T-helper 1 cell treated with Interleukin-12 subunit alpha and Interleukin-12 subunit beta and Interleukin-4 antibody, amounts not matched to agents 30 ng/mL and 1 ng/mL, for 36 hours (primary cell): Measurements from ENCODE around the gene RALGAPA2. TPM values are rescaled to one million over a fixed set of nuclear protein-coding genes. Genes with fewer than 3 reads are reported as not detected.
"Not testable (repeated sequence)": the region's sequence is repeated elsewhere in the genome, so short reads cannot be mapped to it uniquely, and the experiment has no call there.

ENCODE experiments used
- intact Hi-C: fragments of 100-400 bp; cut with micrococcal nuclease; formaldehyde crosslinking; loops from one replicate; pipeline ENCODE4 v1.15.1; 2024
- total RNA-seq: library from RNA; stranded (reverse); gene quantifications from 2 replicates; pipeline ENCODE4 v1.2.3, GENCODE V29; 2022

RALGAPA2 gene
- total RNA-seq, 1 donor from 2014 or later = 28.6 TPM

GRCh38 chr20:20371681-20372080 lies 340.8 kb downstream of the RALGAPA2 start:
- intact Hi-C loops = no loop called here

DNA sequence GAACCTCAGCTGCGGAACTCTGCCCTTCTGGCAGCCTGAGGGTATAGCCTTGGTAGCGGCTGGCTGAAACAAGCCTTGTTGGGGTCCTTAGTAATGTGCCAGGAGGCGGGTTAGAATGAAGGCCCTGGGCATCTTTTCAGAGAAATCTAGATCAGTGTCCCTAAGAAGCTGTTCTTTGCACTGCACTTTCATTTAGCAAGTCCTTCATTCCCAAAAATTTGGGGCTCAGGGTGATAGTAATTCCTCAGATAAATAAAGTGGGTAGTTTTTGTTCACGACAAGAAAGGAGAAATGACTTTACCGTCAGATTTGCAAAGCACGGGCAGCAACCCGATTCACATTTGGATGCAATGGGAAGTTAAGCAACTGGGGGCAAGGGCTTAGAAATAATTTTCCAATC lies 341.4 kb downstream of the RALGAPA2 start:
- intact Hi-C loops = no loop called here

GRCh38 chr20:20370094-20370575 lies 342.3 kb downstream of the RALGAPA2 start:
- intact Hi-C loops = no loop called here

GRCh38 chr20:20369250-20370093 lies 343.0 kb downstream of the RALGAPA2 start:
- intact Hi-C loops = loop anchor here (5.0 kb wide), 2 partner anchors 733 to 1023 kb away; no protein-coding TSS in a partner anchor

DNA sequence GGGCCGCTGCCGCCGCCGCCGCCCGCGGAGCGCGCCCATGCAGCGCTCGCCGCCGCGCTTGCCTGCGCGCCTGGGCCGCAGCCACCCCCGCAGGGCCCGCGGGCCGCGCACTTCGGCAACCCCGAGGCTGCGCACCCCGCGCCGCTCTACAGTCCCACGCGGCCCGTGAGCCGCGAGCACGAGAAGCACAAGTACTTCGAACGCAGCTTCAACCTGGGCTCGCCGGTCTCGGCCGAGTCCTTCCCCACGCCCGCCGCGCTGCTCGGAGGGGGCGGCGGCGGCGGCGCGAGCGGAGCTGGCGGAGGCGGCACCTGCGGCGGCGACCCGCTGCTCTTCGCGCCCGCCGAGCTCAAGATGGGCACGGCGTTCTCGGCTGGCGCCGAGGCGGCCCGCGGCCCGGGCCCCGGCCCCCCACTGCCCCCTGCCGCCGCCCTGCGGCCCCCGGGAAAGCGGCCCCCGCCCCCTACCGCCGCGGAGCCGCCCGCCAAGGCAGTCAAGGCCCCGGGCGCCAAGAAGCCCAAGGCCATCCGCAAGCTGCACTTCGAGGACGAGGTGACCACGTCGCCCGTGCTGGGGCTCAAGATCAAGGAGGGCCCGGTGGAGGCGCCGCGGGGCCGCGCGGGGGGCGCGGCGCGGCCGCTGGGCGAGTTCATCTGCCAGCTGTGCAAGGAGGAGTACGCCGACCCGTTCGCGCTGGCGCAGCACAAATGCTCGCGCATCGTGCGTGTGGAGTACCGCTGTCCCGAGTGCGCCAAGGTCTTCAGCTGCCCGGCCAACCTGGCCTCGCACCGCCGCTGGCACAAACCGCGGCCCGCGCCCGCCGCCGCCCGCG lies 343.8 kb downstream of the RALGAPA2 start:
- intact Hi-C loops = loop anchor here (5.0 kb wide), 2 partner anchors 734 to 1024 kb away; no protein-coding TSS in a partner anchor

GRCh38 chr20:20367575-20368417 lies 344.6 kb downstream of the RALGAPA2 start, which contains the start of gene INSM1:
INSM1 (plus strand) TSS chr20:20368104; CDS start chr20:20368268, 164 bp downstream.
- intact Hi-C loops = loop anchor here (5.0 kb wide), 2 partner anchors 735 to 1025 kb away; no protein-coding TSS in a partner anchor

- intact Hi-C loops = loop anchor here (5.0 kb wide), 2 partner anchors 735 to 1025 kb away; no protein-coding TSS in a partner anchor
These were observed 345.4 kb downstream of the RALGAPA2 start for GRCh38 chr20:20366876-20367574.

DNA sequence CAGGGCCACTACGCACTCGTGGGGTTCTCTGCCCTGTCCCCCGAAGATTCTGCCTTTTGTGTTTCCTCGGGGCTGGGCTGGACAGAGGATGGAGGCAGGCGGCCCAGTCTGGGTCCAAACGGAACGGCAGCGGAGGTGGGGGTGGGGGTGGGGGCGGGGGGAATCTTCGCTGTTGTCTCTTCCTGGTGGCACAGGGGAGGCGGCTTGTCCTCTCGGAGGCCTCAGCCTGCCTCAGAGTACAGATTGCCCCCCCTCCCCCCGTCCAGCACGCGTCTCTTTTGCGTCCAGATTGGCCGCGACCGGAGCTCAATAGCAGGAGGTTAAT lies 345.9 kb downstream of the RALGAPA2 start:
- intact Hi-C loops = loop anchor here (5.0 kb wide), 2 partner anchors 736 to 1026 kb away; no protein-coding TSS in a partner anchor

- intact Hi-C loops = loop anchor here (2.0 to 5.0 kb wide), 3 partner anchors 737 to 1145 kb away; no protein-coding TSS in a partner anchor
These were observed 346.8 kb downstream of the RALGAPA2 start for GRCh38 chr20:20365480-20366161.

GRCh38 chr20:20364593-20365479 lies 347.6 kb downstream of the RALGAPA2 start:
- intact Hi-C loops = loop anchor here (2.0 to 5.0 kb wide), 5 partner anchors 462 to 1337 kb away; no protein-coding TSS in a partner anchor

GRCh38 chr20:20363799-20364592 lies 348.4 kb downstream of the RALGAPA2 start:
- intact Hi-C loops = loop anchor here (2.0 to 5.0 kb wide), 3 partner anchors 463 to 1338 kb away; no protein-coding TSS in a partner anchor

- intact Hi-C loops = loop anchor here (5.0 kb wide), 2 partner anchors 464 to 1339 kb away; no protein-coding TSS in a partner anchor
These were observed 349.0 kb downstream of the RALGAPA2 start for GRCh38 chr20:20363434-20363798.

- intact Hi-C loops = loop anchor here (5.0 kb wide), 2 partner anchors 464 to 1339 kb away; no protein-coding TSS in a partner anchor
These were observed 349.5 kb downstream of the RALGAPA2 start for GRCh38 chr20:20362774-20363433.

- intact Hi-C loops = loop anchor here (1.0 to 5.0 kb wide), 5 partner anchors 208 to 1342 kb away; no protein-coding TSS in a partner anchor
These were observed 352.0 kb downstream of the RALGAPA2 start for GRCh38 chr20:20360464-20360863.

DNA sequence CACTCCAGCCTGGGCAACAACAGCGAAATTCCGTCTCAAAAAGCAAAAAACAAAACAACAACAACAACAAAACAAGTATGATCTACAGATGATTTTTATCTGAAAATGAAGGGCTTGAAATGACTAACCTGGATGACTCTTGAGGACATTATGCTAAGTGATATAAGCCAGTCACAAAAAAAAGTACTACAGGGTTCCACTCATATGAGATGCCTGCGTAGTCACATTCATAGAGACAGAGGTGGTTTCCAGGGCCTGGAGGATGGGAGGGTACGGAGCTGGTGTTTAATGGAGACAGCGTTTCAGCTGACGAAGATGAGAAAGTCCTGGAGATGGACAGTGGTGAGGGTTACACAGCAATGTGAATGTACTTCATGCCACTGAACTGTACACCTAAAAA lies 352.8 kb downstream of the RALGAPA2 start:
- intact Hi-C loops = loop anchor here (1.0 to 5.0 kb wide), 5 partner anchors 209 to 1343 kb away; no protein-coding TSS in a partner anchor

DNA sequence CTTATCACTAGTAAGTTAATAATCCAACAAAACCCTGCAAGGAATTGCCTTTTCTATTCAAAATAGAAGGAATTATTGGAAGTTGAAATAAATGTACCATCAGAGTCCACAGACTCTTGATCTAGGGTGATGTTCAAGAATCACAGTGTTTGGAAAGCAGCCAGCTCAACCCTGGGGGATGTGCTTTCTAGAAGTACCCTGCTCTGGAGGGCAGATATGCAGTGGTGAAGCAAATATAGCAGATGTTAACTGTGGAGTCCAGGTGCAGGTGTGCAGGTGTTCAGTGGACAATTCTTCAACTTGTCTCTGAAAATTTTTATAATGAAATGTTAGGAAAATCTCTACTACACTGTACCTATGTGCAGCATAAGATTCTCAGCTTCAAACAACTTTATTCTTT lies 353.6 kb downstream of the RALGAPA2 start:
- intact Hi-C loops = no loop called here

GRCh38 chr20:20355503-20355902 lies 356.9 kb downstream of the RALGAPA2 start:
- intact Hi-C loops = not testable (repeated sequence)
